ENCODE results near the gene FAM181A.

FAM181A gene

GRCh38 chr14:93962701-93963601, 35.8 kb downstream of the FAM181A start:
- no peak for DNase-seq (ENCODE audit: low spot score)

GRCh38 chr14:93963692-93964091, 36.5 kb downstream of the FAM181A start:
- DNase-seq (ENCODE audit: low spot score) = no peak

- DNase-seq (ENCODE audit: low spot score) = no peak
Measured at GRCh38 chr14:93964281-93964680, 37.1 kb downstream of the FAM181A start.

- no peak for DNase-seq (ENCODE audit: low spot score)
Measured at GRCh38 chr14:93964820-93965286, 37.7 kb downstream of the FAM181A start.

GRCh38 chr14:93965287-93965821, 38.2 kb downstream of the FAM181A start:
- no peak for DNase-seq (ENCODE audit: low spot score)

GRCh38 chr14:93965946-93966474, 38.9 kb downstream of the FAM181A start:
- DNase-seq (ENCODE audit: low spot score) = no peak

GRCh38 chr14:93967637-93968250, 40.6 kb downstream of the FAM181A start:
- no peak for DNase-seq (ENCODE audit: low spot score)

GRCh38 chr14:93969082-93969828, 42.1 kb downstream of the FAM181A start:
- no peak for DNase-seq (ENCODE audit: low spot score)

- no peak for DNase-seq (ENCODE audit: low spot score)
Measured at GRCh38 chr14:93970585-93970964, 43.4 kb downstream of the FAM181A start.

GRCh38 chr14:93970965-93971634, 44.0 kb downstream of the FAM181A start:
- DNase-seq (ENCODE audit: low spot score) = no peak

- DNase-seq (ENCODE audit: low spot score) = no peak
Measured at GRCh38 chr14:93971635-93972027, 44.5 kb downstream of the FAM181A start.

GRCh38 chr14:93972618-93973205, 45.6 kb downstream of the FAM181A start:
- no peak for DNase-seq (ENCODE audit: low spot score)

- no peak for DNase-seq (ENCODE audit: low spot score)
Measured at GRCh38 chr14:93973607-93974006, 46.5 kb downstream of the FAM181A start.

GRCh38 chr14:93974299-93974698, 47.2 kb downstream of the FAM181A start:
- DNase-seq (ENCODE audit: low spot score) = no peak

GRCh38 chr14:93974833-93975232, 47.7 kb downstream of the FAM181A start:
- DNase-seq (ENCODE audit: low spot score) = no peak

GRCh38 chr14:93975791-93976476, 48.8 kb downstream of the FAM181A start:
- no peak for DNase-seq (ENCODE audit: low spot score)

- DNase-seq (ENCODE audit: low spot score) = no peak
Measured at GRCh38 chr14:93976477-93977057, 49.4 kb downstream of the FAM181A start, which contains the start of gene ASB2. TSS of gene ASB2 (minus strand) at chr14:93976570. CDS start at chr14:93964539, 12,031 bp downstream.

- DNase-seq (ENCODE audit: low spot score) = no peak
Measured at GRCh38 chr14:93977171-93977570, 50.0 kb downstream of the FAM181A start.

- DNase-seq (ENCODE audit: low spot score) = no peak
Measured at GRCh38 chr14:93977790-93978581, 50.8 kb downstream of the FAM181A start.

Measured in ecto neural progenitor cell (in vitro differentiated cells).